Spinal cord (tissue), 10 donors: ENCODE data around the gene SEPTIN8. TPM values are rescaled to one million over a fixed set of nuclear protein-coding genes. Genes with fewer than 3 reads are reported as not detected.

ENCODE experiments used
- DNase-seq, 6 donors: peaks; one replicate each; pipeline versions ENCODE4 v3.0.0 to v3.0.0-alpha.2; 2013 to 2015; ENCODE audit warnings: low spot score in 6 of 6, low read depth in 4 of 6
- H3K27ac ChIP-seq: one replicate; pipeline ENCODE4 v1.5.1; 2013; ENCODE audit warnings: low read depth, low read length, control low read depth
- H3K27me3 ChIP-seq: one replicate; pipeline ENCODE4 v1.6.1; 2013; ENCODE audit warnings: low read length; ENCODE audit not compliant: control insufficient read depth, insufficient read depth
- H3K36me3 ChIP-seq: one replicate; pipeline ENCODE4 v1.6.1; 2013; ENCODE audit warnings: low read length; ENCODE audit not compliant: control insufficient read depth, insufficient read depth
- H3K4me1 ChIP-seq: one replicate; pipeline ENCODE4 v1.6.1; 2013; ENCODE audit warnings: low read length; ENCODE audit not compliant: control insufficient read depth, insufficient read depth
- H3K4me3 ChIP-seq: one replicate; pipeline ENCODE4 v1.5.1; 2013; ENCODE audit warnings: low read depth, low read length, control low read depth
- H3K9me3 ChIP-seq: one replicate; pipeline ENCODE4 v1.6.1; 2013; ENCODE audit warnings: low read length; ENCODE audit not compliant: control insufficient read depth, insufficient read depth
- WGBS: methylation state at CpG from one replicate; pipeline ENCODE4 v1.1.5; 2013; ENCODE audit warnings: missing lambda C conversion rate; ENCODE audit not compliant: insufficient coverage; 5-methylcytosine and 5-hydroxymethylcytosine counted together
- polyA plus RNA-seq, 2 donors: library from polyadenylated mRNA; unstranded; fragments of 120-200 nt; gene quantifications; one replicate each; pipeline ENCODE4 v1.2.1, GENCODE V29; 2013; ENCODE audit not compliant: insufficient read length in 2 of 2
- total RNA-seq, 2 donors: library from RNA; depleted of rRNA in 1 of 2; stranded (reverse); fragments of 120-200 nt in 1 of 2; fragments of >200 nt in 1 of 2; gene quantifications; one replicate each; pipeline versions ENCODE4 v1.2.3 to v1.2.4, GENCODE V29; 2013 to 2014
- donor health status: healthy.

The SEPTIN8 gene
- total and polyA plus RNA-seq, 4 donors = 67.9 to 149 (median 107) TPM

DNA sequence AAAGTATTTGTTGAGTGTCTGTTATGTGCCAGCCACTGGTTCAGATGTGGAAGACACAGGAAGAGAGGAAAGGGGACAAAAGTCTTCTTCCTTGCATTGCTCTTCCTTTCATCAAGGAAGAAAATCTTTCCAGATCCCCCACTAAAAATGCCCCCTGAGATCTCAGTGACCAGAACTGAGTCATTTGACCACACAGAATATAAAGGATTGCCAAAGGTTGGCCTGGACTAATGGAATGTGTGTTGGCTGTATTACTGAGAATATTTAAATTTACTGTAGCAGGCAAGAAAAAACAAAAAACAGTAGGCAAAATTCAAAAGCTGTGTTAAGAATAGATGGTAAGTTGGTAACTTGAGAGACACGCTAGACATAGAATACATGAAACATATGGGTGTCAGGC lies 10.0 kb upstream of the SEPTIN8 start:
- 100% methylated on average over 1 of the region's 1 CpG for WGBS
- H3K4me1 ChIP-seq = peaks cover 13% of the 10 kb centered on the region
- DNase-seq = no peak
- H3K36me3 ChIP-seq = no peaks in the 10 kb centered on the region
- H3K9me3 ChIP-seq = no peaks in the 10 kb centered on the region
- H3K27ac ChIP-seq = no peak overlapping the region
- H3K4me3 ChIP-seq = no peak overlapping the region
- no peaks in the 10 kb centered on the region for H3K27me3 ChIP-seq

DNA sequence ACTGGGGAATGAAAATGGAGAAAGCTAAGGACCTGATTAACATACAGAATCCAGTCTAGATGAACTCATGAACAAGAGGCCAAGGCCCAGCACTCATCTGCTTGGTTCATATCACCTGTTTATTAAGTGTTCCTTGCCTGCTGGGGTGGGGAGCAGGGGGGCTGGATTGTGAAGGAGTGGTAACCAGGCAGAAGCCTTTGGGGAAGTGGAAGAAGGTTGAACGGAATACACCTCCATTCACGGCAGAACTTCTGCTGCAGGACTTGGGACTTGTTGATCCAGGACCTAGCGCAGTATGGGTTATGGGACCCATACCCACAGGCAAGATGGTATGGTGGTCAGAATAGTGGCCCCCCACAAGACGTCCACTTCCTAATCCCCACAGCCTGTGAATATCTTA lies 8.8 kb upstream of the SEPTIN8 start:
- Histone ChIP-seq H3K4me1 (peaks cover 13% of the 10 kb centered on the region), H3K36me3 (no peaks in the 10 kb centered on the region), H3K27me3 (no peaks in the 10 kb centered on the region), H3K9me3 (no peaks in the 10 kb centered on the region), H3K27ac (no peak overlapping the region), H3K4me3 (no peak overlapping the region)
- 100% methylated on average over 1 of the region's 4 CpGs for WGBS
- DNase-seq = no peak

DNA sequence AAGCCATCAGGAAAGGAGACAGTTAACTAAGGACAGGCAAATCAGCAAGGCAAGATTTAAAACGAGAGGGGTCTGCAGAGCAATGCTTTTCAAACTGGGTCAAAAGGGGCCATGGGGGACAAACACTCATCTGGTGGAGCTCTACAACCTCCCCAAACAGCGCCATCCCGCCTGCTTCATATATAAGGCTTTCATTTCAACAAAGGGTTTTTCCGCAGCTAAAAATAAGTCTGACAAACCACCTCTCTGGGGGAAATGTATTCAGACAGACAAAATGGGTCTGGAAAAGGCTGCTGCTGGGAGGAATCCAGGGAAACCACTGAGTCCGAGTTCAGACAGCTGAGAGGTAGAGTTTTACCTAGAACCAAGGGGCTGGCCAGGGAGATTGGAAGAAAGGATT lies 8.3 kb upstream of the SEPTIN8 start:
- 50% methylated on average over 4 of the region's 5 CpGs for WGBS
- H3K27me3 ChIP-seq = no peaks in the 10 kb centered on the region
- no peaks in the 10 kb centered on the region for H3K9me3 ChIP-seq
- H3K27ac ChIP-seq = no peak overlapping the region
- H3K4me1 ChIP-seq = peaks cover 13% of the 10 kb centered on the region
- peak in 1 of 6 donors; percentile 16 for DNase-seq
- H3K4me3 ChIP-seq = no peak overlapping the region
- no peaks in the 10 kb centered on the region for H3K36me3 ChIP-seq

DNA sequence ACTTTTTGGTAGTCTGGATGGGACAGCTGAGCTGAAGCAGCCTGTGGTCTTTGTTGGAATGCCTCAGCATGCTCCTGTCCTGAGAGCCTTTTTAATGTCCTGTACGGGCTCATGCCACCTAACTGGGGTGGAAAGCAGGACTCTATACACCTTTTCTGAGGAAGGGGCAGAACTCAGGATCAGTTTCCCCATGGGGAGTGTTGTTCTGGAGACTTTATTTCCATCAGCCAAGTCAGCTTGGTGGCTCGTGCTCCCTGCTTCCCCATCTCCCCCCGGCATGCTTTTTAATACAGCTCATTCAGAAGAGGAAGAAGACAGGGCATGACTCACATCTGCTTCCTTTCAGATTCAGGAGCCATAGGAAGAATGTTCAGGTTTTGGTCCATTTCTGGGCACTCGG lies 5.1 kb upstream of the SEPTIN8 start:
- DNase-seq = no peak
- WGBS = 94% methylated on average over 2 of the region's 4 CpGs
- Histone ChIP-seq H3K4me1 (peaks cover 10% of the 10 kb centered on the region), H3K36me3 (no peaks in the 10 kb centered on the region), H3K4me3 (no peak overlapping the region), H3K27ac (no peak overlapping the region), H3K9me3 (no peaks in the 10 kb centered on the region), H3K27me3 (no peaks in the 10 kb centered on the region)

DNA sequence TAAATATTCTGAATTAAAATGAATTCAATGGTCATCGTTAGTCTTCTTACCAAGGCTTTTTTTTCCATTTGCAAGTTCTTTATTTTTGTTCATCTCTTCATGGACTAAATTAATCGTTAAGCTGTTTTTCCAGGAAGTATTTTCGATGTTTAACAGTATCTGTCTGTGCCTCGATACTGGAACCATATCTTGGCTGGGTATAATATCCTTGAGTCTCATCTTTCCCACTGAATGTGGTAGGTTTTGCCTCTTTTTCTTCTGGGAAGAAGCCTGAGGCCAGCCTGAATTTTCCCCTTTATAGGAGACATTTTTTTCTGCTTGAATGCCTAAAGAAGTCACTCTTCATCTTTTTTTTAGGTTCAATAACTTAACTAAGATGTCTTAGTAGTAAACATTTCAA lies 4.0 kb upstream of the SEPTIN8 start:
- Histone ChIP-seq H3K4me3 (no peak overlapping the region), H3K4me1 (peaks cover 16% of the 10 kb centered on the region), H3K9me3 (no peaks in the 10 kb centered on the region), H3K27me3 (no peaks in the 10 kb centered on the region), H3K27ac (no peak overlapping the region), H3K36me3 (no peaks in the 10 kb centered on the region)
- no peak for DNase-seq
- WGBS = no CpG with 5 or more reads among the region's 4 CpGs

DNA sequence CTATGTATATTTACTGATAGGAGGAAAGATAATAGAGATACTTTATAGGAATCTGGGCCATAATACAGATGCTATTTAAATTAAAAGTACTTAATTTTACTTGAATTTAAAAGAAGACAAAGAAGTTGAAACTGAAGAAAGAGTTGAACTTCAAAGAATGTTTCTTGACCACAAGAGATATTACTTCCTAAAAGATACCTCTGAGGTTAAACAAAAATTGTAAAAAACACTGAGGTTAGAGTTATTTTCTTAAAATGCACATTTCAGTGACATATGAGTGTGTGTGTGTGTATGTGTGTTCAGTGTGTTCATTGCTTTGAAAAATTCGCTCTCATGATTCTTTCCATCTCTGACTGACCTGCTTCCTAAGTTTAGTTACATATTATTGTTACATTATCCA lies 3.5 kb upstream of the SEPTIN8 start:
- no peaks in the 10 kb centered on the region for H3K27me3 ChIP-seq
- no CpG with 5 or more reads among the region's 1 CpG for WGBS
- H3K36me3 ChIP-seq = no peaks in the 10 kb centered on the region
- H3K9me3 ChIP-seq = no peaks in the 10 kb centered on the region
- peaks cover 18% of the 10 kb centered on the region for H3K4me1 ChIP-seq
- H3K27ac ChIP-seq = no peak overlapping the region
- H3K4me3 ChIP-seq = no peak overlapping the region
- no peak for DNase-seq

DNA sequence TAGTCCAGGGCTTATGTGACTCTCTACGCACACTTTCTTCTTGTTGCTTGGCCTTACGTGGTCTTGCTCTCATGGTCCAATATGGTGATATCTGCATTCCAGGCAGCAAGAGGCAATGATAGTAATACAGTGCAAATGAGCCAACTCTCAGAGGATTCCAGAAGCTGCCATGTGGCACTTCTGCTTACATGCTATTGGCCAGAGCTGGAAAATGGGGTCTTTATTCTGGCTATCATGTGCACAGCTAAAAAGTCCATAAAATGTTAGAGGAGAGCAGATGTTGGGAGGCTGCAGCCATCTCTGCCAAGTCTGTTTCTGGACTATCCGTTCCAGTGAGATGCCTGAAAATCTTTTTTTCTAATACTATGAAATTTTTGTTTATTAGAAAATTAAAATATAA lies 2.9 kb upstream of the SEPTIN8 start:
- Histone ChIP-seq H3K9me3 (no peaks in the 10 kb centered on the region), H3K4me1 (peaks cover 24% of the 10 kb centered on the region), H3K4me3 (no peak overlapping the region), H3K27ac (no peak overlapping the region), H3K36me3 (no peaks in the 10 kb centered on the region), H3K27me3 (no peaks in the 10 kb centered on the region)
- 71% methylated on average over 2 of the region's 3 CpGs for WGBS
- peak in 1 of 6 donors; percentile 75 for DNase-seq

DNA sequence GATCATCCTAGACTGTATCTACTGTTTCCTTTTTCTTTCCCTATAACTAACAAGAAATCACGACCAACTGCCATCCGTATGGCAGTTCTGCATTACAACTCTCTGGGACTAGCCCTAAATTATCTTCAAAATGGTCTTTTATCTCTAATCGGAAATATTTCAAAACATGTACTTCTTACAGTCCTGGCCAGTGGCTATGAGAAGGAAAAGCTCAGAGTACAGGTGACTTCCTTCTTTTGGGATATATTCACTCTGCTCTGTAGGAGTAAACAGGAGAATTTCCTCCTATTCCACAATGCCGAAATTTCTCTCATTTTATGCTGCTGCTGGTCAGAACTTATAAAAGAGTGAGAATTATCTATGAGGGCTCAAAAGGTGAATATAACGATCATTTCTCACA lies 1.8 kb upstream of the SEPTIN8 start:
- no peaks in the 10 kb centered on the region for H3K9me3 ChIP-seq
- peaks cover 35% of the 10 kb centered on the region for H3K4me1 ChIP-seq
- WGBS = 93% methylated on average over 2 of the region's 5 CpGs
- no peak overlapping the region for H3K27ac ChIP-seq
- DNase-seq = no peak
- no peak overlapping the region for H3K4me3 ChIP-seq
- H3K36me3 ChIP-seq = no peaks in the 10 kb centered on the region
- no peaks in the 10 kb centered on the region for H3K27me3 ChIP-seq

DNA sequence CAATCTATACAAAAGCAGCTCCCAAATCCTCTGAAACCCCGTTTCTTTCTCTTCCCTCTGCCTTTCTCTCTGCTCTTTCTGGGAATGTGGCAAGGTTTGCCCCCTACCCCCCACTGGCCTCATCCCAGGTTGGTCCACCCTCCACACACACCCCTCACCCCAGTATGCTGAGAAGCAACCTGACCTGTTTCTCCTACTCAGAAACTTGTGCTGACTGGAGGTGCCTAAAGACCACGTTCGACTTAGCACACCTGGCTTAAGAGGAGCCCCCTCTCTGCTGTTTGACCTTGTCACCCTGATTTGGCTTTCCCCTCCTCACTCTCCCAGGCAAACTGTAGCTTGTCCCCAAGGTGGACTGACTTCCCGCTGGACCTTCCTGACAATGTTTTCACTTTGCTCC lies 1.1 kb upstream of the SEPTIN8 start:
- WGBS = 28% methylated on average over 3 of the region's 4 CpGs
- H3K9me3 ChIP-seq = no peaks in the 10 kb centered on the region
- no peaks in the 10 kb centered on the region for H3K27me3 ChIP-seq
- H3K4me3 ChIP-seq = peak overlapping the region; percentile 79
- no peak overlapping the region for H3K27ac ChIP-seq
- no peak for DNase-seq
- H3K36me3 ChIP-seq = peaks cover 2% of the 10 kb centered on the region
- peaks cover 42% of the 10 kb centered on the region for H3K4me1 ChIP-seq

DNA sequence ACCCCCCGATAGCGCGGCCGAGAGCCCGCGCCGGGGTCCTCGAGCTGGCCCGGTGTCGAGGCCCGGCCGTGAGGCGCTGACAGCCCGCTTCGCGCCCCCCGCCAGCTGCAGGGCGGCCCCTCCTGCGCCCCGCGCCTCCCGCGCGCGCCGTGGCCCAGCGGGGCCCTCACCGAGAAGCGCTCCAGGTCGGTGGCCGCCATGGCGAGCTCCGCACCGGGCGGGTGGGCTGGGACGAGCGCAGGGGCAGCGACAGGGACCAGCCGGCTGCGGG lies 166 bp downstream of the SEPTIN8 start:
- no peaks in the 10 kb centered on the region for H3K9me3 ChIP-seq
- peak overlapping the region; percentile 69 for H3K27ac ChIP-seq
- WGBS = under 1% methylated on average over 40 of the region's 40 CpGs
- H3K4me1 ChIP-seq = peaks cover 53% of the 10 kb centered on the region
- DNase-seq = no peak
- no peaks in the 10 kb centered on the region for H3K27me3 ChIP-seq
- peaks cover 9% of the 10 kb centered on the region for H3K36me3 ChIP-seq
- H3K4me3 ChIP-seq = peak overlapping the region; percentile 79
